B cell (primary cell): ENCODE results near the gene MYD88. TPM values are rescaled to one million over a fixed set of nuclear protein-coding genes. Genes with fewer than 3 reads are reported as not detected.

Experiments used
- ATAC-seq: fragments of 200-7000 bp; cut with Tn5 transposase; one replicate; pipeline ENCODE4 v1.10.0; 2021; ENCODE audit warnings: low read depth, mild to moderate bottlenecking, moderate number of reproducible peaks, moderate library complexity
- CTCF ChIA-PET: fragments of 350-600 bp; sonication (Branson Sonifier 250); formaldehyde crosslinking; loops from one replicate; lab custom pipeline; 2021; ENCODE audit warnings: antibody characterized with exemption, inconsistent platforms; lab: Charles Lee
- POLR2A ChIA-PET: fragments of 350-600 bp; sonication (Branson Sonifier 250); formaldehyde crosslinking; loops from one replicate; lab custom pipeline; 2021; ENCODE audit warnings: antibody characterized with exemption; lab: Charles Lee
- DNase-seq: peaks from one replicate; pipeline ENCODE4 v3.0.0; 2013
- H2AFZ ChIP-seq: 2 replicates; pipeline ENCODE4 v1.6.1; 2012; ENCODE audit warnings: mild to moderate bottlenecking, low read depth, low read length; ENCODE audit not compliant: insufficient read depth, poor library complexity, severe bottlenecking
- H3K27ac ChIP-seq, 2 donors: 1 replicate in 1 of 2; 2 replicates in 1 of 2; pipeline ENCODE4 v1.5.1; 2012 to 2013; ENCODE audit warnings: low read length in 2 of 2, mild to moderate bottlenecking in 2 of 2, moderate library complexity in 1 of 2
- H3K27me3 ChIP-seq, 4 experiments: fragments of 200-600 bp in 1 of 4; sonication (generic) in 1 of 4; replicated peaks in 1 of 4; 1 replicate in 2 of 4; 2 replicates in 2 of 4; pipeline versions ENCODE4 v1.6.1 to v1.7.0; 2013 to 2016; ENCODE audit warnings: low read length in 3 of 4, mild to moderate bottlenecking in 2 of 4, mixed read lengths in 1 of 4, moderate library complexity in 1 of 4; ENCODE audit not compliant: insufficient read depth in 4 of 4, control insufficient read depth in 3 of 4; ENCODE audit errors: control extremely low read depth in 1 of 4
- H3K36me3 ChIP-seq, 2 experiments: replicated peaks in 1 of 2; 1 replicate in 1 of 2; 2 replicates in 1 of 2; pipeline versions ENCODE4 v1.6.1 to v1.7.1; 2013; ENCODE audit warnings: low read length in 1 of 2; ENCODE audit not compliant: insufficient read depth in 2 of 2, control insufficient read depth in 1 of 2; ENCODE audit errors: control extremely low read depth in 1 of 2, extremely low read depth in 1 of 2
- H3K4me1 ChIP-seq, 2 donors: fragments of 200-600 bp in 1 of 2; sonication (generic) in 1 of 2; 1 replicate in 1 of 2; 2 replicates in 1 of 2; pipeline versions ENCODE4 v1.5.1 to v1.6.1; 2013 to 2017; ENCODE audit warnings: low read length in 2 of 2; ENCODE audit not compliant: control insufficient read depth in 2 of 2, insufficient read depth in 2 of 2
- H3K4me2 ChIP-seq: replicated peaks from 2 replicates; pipeline ENCODE3; 2012; ENCODE audit warnings: mild to moderate bottlenecking, low read depth, low read length; ENCODE audit not compliant: poor library complexity, severe bottlenecking
- H3K4me3 ChIP-seq, 5 experiments: fragments of 200-600 bp in 1 of 5; sonication (generic) in 1 of 5; 1 replicate in 3 of 5; 2 replicates in 2 of 5; pipeline versions ENCODE4 v1.5.1 to v1.7.0; 2011 to 2016; ENCODE audit warnings: low read length in 4 of 5, mild to moderate bottlenecking in 4 of 5, low read depth in 2 of 5, control low read depth in 1 of 5, moderate library complexity in 1 of 5; ENCODE audit not compliant: insufficient read depth in 1 of 5; ENCODE audit errors: control extremely low read depth in 1 of 5, extremely low read depth in 1 of 5
- H3K79me2 ChIP-seq: fragments of 200-600 bp; sonication (generic); one replicate; pipeline ENCODE4 v1.6.0; 2016; ENCODE audit warnings: low read length; ENCODE audit not compliant: control insufficient read depth, insufficient read depth
- H3K9ac ChIP-seq: fragments of 200-600 bp; sonication (generic); 2 replicates; pipeline ENCODE4 v1.6.1; 2017; ENCODE audit warnings: mild to moderate bottlenecking, low read length, moderate library complexity
- H3K9me3 ChIP-seq, 3 donors: one replicate each; pipeline versions ENCODE4 v1.6.1 to v1.7.1; 2013; ENCODE audit warnings: low read length in 2 of 3; ENCODE audit not compliant: control insufficient read depth in 2 of 3, insufficient read depth in 1 of 3; ENCODE audit errors: control extremely low read depth in 1 of 3
- H4K20me1 ChIP-seq: 2 replicates; pipeline ENCODE4 v1.6.0; 2012; ENCODE audit warnings: mild to moderate bottlenecking, low read length; ENCODE audit not compliant: insufficient read depth, control insufficient read depth, poor library complexity, severe bottlenecking
- H3K27ac Mint-ChIP-seq: one replicate; pipeline ENCODE4 v1.8.0; 2021; ENCODE audit warnings: mixed read lengths
- H3K27me3 Mint-ChIP-seq: one replicate; pipeline ENCODE4 v1.8.0; 2021; ENCODE audit warnings: mixed read lengths
- H3K4me1 Mint-ChIP-seq: one replicate; pipeline ENCODE4 v1.8.0; 2021; ENCODE audit warnings: mixed read lengths
- H3K4me3 Mint-ChIP-seq: one replicate; pipeline ENCODE4 v1.8.0; 2021; ENCODE audit warnings: mixed read lengths
- H3K9me3 Mint-ChIP-seq: one replicate; pipeline ENCODE4 v1.8.0; 2022; ENCODE audit warnings: mixed read lengths; ENCODE audit not compliant: insufficient read depth
- EZH2 ChIP-seq: IDR thresholded peaks from 2 replicates; pipeline ENCODE4 v1.6.1; 2012; ENCODE audit warnings: borderline replicate concordance, low read depth, mild to moderate bottlenecking, moderate library complexity, low read length; ENCODE audit not compliant: insufficient read depth, poor library complexity, severe bottlenecking
- WGBS: methylation state at CpG from one replicate; pipeline ENCODE4 v1.1.5; 2013; ENCODE audit warnings: missing lambda C conversion rate; ENCODE audit not compliant: insufficient coverage; 5-methylcytosine and 5-hydroxymethylcytosine counted together
- intact Hi-C: fragments of 100-400 bp; cut with micrococcal nuclease; formaldehyde crosslinking; loops from one replicate; pipeline ENCODE4 v1.10.0; 2022
- polyA plus RNA-seq: library from polyadenylated mRNA; depleted of rRNA; stranded (reverse); fragments of >200 nt; gene quantifications from 2 replicates; pipeline ENCODE4 v1.2.3, GENCODE V29; 2012
- total RNA-seq, 2 donors: library from RNA; stranded (reverse); fragments of 120-200 nt in 1 of 2; gene quantifications; 1 replicate in 1 of 2; 2 replicates in 1 of 2; pipeline versions ENCODE4 v1.2.3 to v1.2.4, GENCODE V29; 2013 to 2022
- TF ChIP-seq, protein P1 (sequence below): fragments of 200-600 bp; IDR thresholded peaks from one replicate; pipeline ENCODE4 v1.8.0; 2022; ENCODE audit warnings: antibody characterized with exemption, mild to moderate bottlenecking

MYD88 gene
- total and polyA plus RNA-seq, 2 donors (not counting 1 experiment from before 2014, with no cell fraction given) = 48.0 to 52.3 TPM

DNA sequence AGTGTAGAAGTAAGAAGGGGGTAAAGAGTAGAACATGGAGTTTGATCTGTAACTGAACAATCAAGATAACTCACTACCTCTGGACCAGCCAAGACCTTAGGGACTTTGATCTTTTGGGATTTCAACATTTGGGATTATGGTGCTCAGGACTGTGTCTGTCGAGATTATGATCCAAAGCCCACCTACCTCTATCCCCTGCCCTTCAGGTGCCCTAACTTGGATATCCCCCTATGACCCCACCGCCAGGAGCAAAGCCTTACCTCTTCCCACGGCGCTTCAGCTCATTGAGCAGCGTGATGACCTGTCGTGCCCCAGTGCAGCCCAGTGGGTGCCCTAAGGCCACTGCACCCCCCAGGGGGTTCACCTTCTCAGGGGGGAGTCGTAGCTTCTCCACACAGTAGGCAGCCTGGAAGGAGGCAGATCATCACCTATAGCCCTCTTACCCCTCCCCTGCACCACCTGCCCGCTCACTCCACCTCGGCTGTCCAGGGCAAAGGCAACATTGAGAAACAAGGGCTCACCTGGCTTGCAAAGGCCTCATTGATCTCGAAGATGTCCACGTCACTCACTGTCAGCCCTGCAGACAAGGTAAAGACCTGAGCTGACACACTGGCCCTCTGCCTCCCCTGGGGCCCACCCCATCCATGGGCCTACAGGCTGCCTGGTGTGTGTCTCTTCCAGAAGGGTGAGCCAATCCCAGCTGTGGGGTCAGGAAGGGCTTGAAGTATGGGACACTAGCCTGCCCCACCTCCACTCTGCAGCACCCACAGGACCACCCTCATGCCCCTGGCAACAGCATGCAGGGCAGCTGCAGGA lies 12.9 kb upstream of the MYD88 start:
- CTCF ChIA-PET = no interaction called here
- 94% methylated on average over 9 of the region's 11 CpGs for WGBS
- Mint-ChIP-seq H3K9me3 (no peaks in the 10 kb centered on the region), H3K4me1 (peaks cover 2% of the 10 kb centered on the region), H3K4me3 (no peak overlapping the region), H3K27me3 (no peaks in the 10 kb centered on the region), H3K27ac (no peak overlapping the region)
- Histone ChIP-seq H3K4me3 (no peak overlapping the region), H3K36me3 (peaks cover 7 to 83% of the 10 kb centered on the region in 2 experiments), H3K9me3 (no peaks in the 10 kb centered on the region), H3K9ac (no peak overlapping the region), H3K79me2 (peaks cover 7% of the 10 kb centered on the region), H3K27me3 (no peaks in the 10 kb centered on the region), H3K4me1 (no peaks in the 10 kb centered on the region), H2AFZ (no peak overlapping the region), H3K4me2 (no peak overlapping the region), H4K20me1 (peaks cover 23% of the 10 kb centered on the region), H3K27ac (no peak overlapping the region)
- TF ChIP-seq EZH2 = no peak
- TF ChIP-seq, protein P1, sequence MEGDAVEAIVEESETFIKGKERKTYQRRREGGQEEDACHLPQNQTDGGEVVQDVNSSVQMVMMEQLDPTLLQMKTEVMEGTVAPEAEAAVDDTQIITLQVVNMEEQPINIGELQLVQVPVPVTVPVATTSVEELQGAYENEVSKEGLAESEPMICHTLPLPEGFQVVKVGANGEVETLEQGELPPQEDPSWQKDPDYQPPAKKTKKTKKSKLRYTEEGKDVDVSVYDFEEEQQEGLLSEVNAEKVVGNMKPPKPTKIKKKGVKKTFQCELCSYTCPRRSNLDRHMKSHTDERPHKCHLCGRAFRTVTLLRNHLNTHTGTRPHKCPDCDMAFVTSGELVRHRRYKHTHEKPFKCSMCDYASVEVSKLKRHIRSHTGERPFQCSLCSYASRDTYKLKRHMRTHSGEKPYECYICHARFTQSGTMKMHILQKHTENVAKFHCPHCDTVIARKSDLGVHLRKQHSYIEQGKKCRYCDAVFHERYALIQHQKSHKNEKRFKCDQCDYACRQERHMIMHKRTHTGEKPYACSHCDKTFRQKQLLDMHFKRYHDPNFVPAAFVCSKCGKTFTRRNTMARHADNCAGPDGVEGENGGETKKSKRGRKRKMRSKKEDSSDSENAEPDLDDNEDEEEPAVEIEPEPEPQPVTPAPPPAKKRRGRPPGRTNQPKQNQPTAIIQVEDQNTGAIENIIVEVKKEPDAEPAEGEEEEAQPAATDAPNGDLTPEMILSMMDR = no peak
- intact Hi-C loops = no loop called here
- POLR2A ChIA-PET = no interaction called here
- DNase-seq = no peak
- ATAC-seq = no peak

DNA sequence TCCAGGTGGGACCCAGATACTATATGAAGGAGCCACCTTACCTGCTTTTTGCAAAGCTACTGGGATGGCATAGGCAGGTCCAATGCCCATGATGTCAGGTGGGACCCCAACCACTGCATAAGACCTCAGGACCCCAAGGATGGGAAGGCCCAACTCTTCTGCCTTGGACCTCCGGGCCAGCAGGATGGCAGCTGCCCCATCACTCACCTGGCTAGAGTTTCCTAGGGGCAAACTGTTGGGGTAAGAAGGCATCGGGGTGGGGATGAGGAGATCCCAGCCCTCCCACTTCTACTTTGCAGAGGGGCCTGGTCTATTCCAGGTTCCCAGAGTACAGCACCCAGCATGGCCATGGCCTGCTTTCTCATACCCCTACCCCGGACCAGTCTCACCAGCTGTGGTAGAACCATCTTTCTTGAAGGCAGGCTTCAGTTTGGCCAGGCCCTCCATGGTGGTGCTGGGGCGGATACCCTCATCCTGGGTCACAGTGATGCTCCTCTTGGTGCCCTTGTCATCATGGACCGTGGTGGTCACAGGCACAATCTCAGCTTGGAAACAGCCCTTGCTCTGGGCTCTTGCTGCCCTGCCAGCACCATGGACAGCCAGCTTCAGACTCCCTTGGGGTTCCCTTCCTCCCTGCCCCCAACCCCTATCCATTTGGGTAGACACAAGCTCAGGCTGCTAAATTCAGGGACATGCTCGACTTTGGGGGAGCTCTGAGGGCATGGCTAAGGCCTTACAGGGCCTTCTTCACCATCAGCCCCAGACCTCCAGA lies 12.2 kb upstream of the MYD88 start:
- DNase-seq (no peak), ATAC-seq (no peak)
- Histone ChIP-seq H3K9me3 (no peaks in the 10 kb centered on the region), H3K4me1 (peaks cover 0 to 6% of the 10 kb centered on the region in 2 donors), H3K79me2 (peaks cover 11% of the 10 kb centered on the region), H3K4me2 (no peak overlapping the region), H3K27me3 (no peaks in the 10 kb centered on the region), H3K9ac (no peak overlapping the region), H4K20me1 (peaks cover 26% of the 10 kb centered on the region), H3K36me3 (peaks cover 7 to 85% of the 10 kb centered on the region in 2 experiments), H3K27ac (no peak overlapping the region), H2AFZ (no peak overlapping the region), H3K4me3 (no peak overlapping the region)
- Mint-ChIP-seq H3K9me3 (no peaks in the 10 kb centered on the region), H3K4me3 (no peak overlapping the region), H3K4me1 (peaks cover 4% of the 10 kb centered on the region), H3K27me3 (no peaks in the 10 kb centered on the region), H3K27ac (no peak overlapping the region)
- no peak for TF ChIP-seq EZH2
- TF ChIP-seq, protein P1 = no peak
- WGBS = 100% methylated on average over 4 of the region's 6 CpGs
- ChIA-PET CTCF (no interaction called here), POLR2A (no interaction called here)
- intact Hi-C loops = no loop called here
